Skeletal muscle tissue (tissue), 4 donors: ENCODE results near the gene MPHOSPH9. TPM values are rescaled to one million over a fixed set of nuclear protein-coding genes. Genes with fewer than 3 reads are reported as not detected.
"Not testable (repeated sequence)": the region's sequence is repeated elsewhere in the genome, so short reads cannot be mapped to it uniquely, and the experiment has no call there.

Experiments used
- H3K27ac ChIP-seq: one replicate; pipeline ENCODE4 v1.7.0; 2013; ENCODE audit warnings: mild to moderate bottlenecking, low read depth, low read length, inconsistent platforms
- H3K27me3 ChIP-seq, 3 donors: one replicate each; pipeline ENCODE4 v1.7.0; 2013; ENCODE audit warnings: low read length in 3 of 3; ENCODE audit not compliant: control insufficient read depth in 3 of 3, insufficient read depth in 3 of 3
- H3K36me3 ChIP-seq, 3 donors: one replicate each; pipeline ENCODE4 v1.7.0; 2013; ENCODE audit warnings: low read length in 3 of 3; ENCODE audit not compliant: control insufficient read depth in 3 of 3, insufficient read depth in 3 of 3
- H3K4me1 ChIP-seq, 3 donors: one replicate each; pipeline ENCODE4 v1.7.0; 2013; ENCODE audit warnings: low read length in 3 of 3, mild to moderate bottlenecking in 3 of 3; ENCODE audit not compliant: control insufficient read depth in 3 of 3, insufficient read depth in 3 of 3
- H3K4me3 ChIP-seq, 3 donors: one replicate each; pipeline ENCODE4 v1.7.0; 2013; ENCODE audit warnings: low read length in 3 of 3
- H3K9ac ChIP-seq, 3 donors: one replicate each; pipeline ENCODE4 v1.7.0; 2013; ENCODE audit warnings: low read length in 3 of 3, mild to moderate bottlenecking in 3 of 3, moderate library complexity in 2 of 3, low read depth in 1 of 3
- H3K9me3 ChIP-seq, 3 donors: one replicate each; pipeline ENCODE4 v1.7.0; 2013; ENCODE audit warnings: low read length in 3 of 3; ENCODE audit not compliant: control insufficient read depth in 3 of 3
- total RNA-seq: library from RNA; depleted of rRNA; stranded (reverse); fragments of >200 nt; gene quantifications from one replicate; pipeline ENCODE4 v1.2.3, GENCODE V29; 2014
- donor health status: Osteomylitis.

Gene MPHOSPH9
- total RNA-seq, 1 donor from 2014 or later = 44.9 TPM

- Histone ChIP-seq H3K9ac (no peak overlapping the region), H3K9me3 (no peaks in the 10 kb centered on the region), H3K4me1 (peaks cover 10 to 21% (median 15%) of the 10 kb centered on the region in 3 donors), H3K27ac (no peak overlapping the region), H3K4me3 (peak overlapping the region in 1 of 3 donors; percentile 7), H3K27me3 (no peaks in the 10 kb centered on the region), H3K36me3 (peaks cover 0 to 5% (median 0%) of the 10 kb centered on the region in 3 donors)
Observed at GRCh38 chr12:123229051-123229450, 3.9 kb downstream of the MPHOSPH9 start.

- Histone ChIP-seq H3K27me3 (no peaks in the 10 kb centered on the region), H3K36me3 (peaks cover 0 to 10% (median 6%) of the 10 kb centered on the region in 3 donors), H3K4me3 (no peak overlapping the region), H3K9me3 (no peaks in the 10 kb centered on the region), H3K9ac (no peak overlapping the region), H3K27ac (no peak overlapping the region), H3K4me1 (peaks cover 5 to 13% (median 11%) of the 10 kb centered on the region in 3 donors)
Observed at GRCh38 chr12:123227581-123228258, 5.2 kb downstream of the MPHOSPH9 start.

- Histone ChIP-seq H3K27me3 (no peaks in the 10 kb centered on the region), H3K27ac (no peak overlapping the region), H3K9me3 (no peaks in the 10 kb centered on the region), H3K9ac (no peak overlapping the region), H3K4me1 (peaks cover 0 to under 1% (median 0%) of the 10 kb centered on the region in 3 donors), H3K4me3 (no peak overlapping the region), H3K36me3 (peaks cover 1 to 15% (median 14%) of the 10 kb centered on the region in 3 donors)
Observed at GRCh38 chr12:123225443-123225842, 7.5 kb downstream of the MPHOSPH9 start.

- peaks cover 3 to 15% (median 13%) of the 10 kb centered on the region in 3 donors for H3K36me3 ChIP-seq
- no peak overlapping the region for H3K27ac ChIP-seq
Observed at GRCh38 chr12:123223241-123223668, 9.7 kb downstream of the MPHOSPH9 start.

GRCh38 chr12:123207815-123208214 lies 25.1 kb downstream of the MPHOSPH9 start:
- not testable (repeated sequence) for H3K9me3 ChIP-seq, H3K27ac ChIP-seq, H3K4me3 ChIP-seq, H3K9ac ChIP-seq, H3K27me3 ChIP-seq, H3K4me1 ChIP-seq
- peaks cover 7 to 25% (median 20%) of the 10 kb centered on the region in 3 donors for H3K36me3 ChIP-seq

More at GRCh38 chr12:123223241-123223668, 9.7 kb downstream of the MPHOSPH9 start:
- H3K9me3 ChIP-seq = no peaks in the 10 kb centered on the region
- no peak overlapping the region for H3K4me3 ChIP-seq
- no peak overlapping the region for H3K9ac ChIP-seq
- no peaks in the 10 kb centered on the region for H3K4me1 ChIP-seq
- no peaks in the 10 kb centered on the region for H3K27me3 ChIP-seq

- H3K9ac ChIP-seq, H3K9me3 ChIP-seq, H3K27ac ChIP-seq, H3K4me1 ChIP-seq, H3K27me3 ChIP-seq, H3K4me3 ChIP-seq: not testable (repeated sequence)
- H3K36me3 ChIP-seq = peaks cover 10 to 32% (median 21%) of the 10 kb centered on the region in 3 donors
Observed at GRCh38 chr12:123206794-123207193, 26.1 kb downstream of the MPHOSPH9 start.

GRCh38 chr12:123200414-123200813 lies 32.5 kb downstream of the MPHOSPH9 start:
- Histone ChIP-seq H3K36me3 (peaks cover 10 to 27% (median 21%) of the 10 kb centered on the region in 3 donors), H3K27ac (no peak overlapping the region), H3K9ac (no peak overlapping the region), H3K4me1 (no peaks in the 10 kb centered on the region), H3K4me3 (no peak overlapping the region), H3K9me3 (no peaks in the 10 kb centered on the region), H3K27me3 (no peaks in the 10 kb centered on the region)

- Histone ChIP-seq H3K4me3 (no peak overlapping the region), H3K9ac (no peak overlapping the region)
Observed at GRCh38 chr12:123199936-123200335, 33.0 kb downstream of the MPHOSPH9 start.

GRCh38 chr12:123187637-123188036 lies 45.3 kb downstream of the MPHOSPH9 start:
- H3K4me3 ChIP-seq = no peak overlapping the region
- H3K27ac ChIP-seq = no peak overlapping the region
- no peak overlapping the region for H3K9ac ChIP-seq
- H3K27me3 ChIP-seq = no peaks in the 10 kb centered on the region
- no peaks in the 10 kb centered on the region for H3K4me1 ChIP-seq
- no peaks in the 10 kb centered on the region for H3K9me3 ChIP-seq
- peaks cover 2 to 22% (median 19%) of the 10 kb centered on the region in 3 donors for H3K36me3 ChIP-seq

More at GRCh38 chr12:123199936-123200335, 33.0 kb downstream of the MPHOSPH9 start:
- no peaks in the 10 kb centered on the region for H3K4me1 ChIP-seq
- H3K36me3 ChIP-seq = peaks cover 9 to 26% (median 19%) of the 10 kb centered on the region in 3 donors
- H3K9me3 ChIP-seq = no peaks in the 10 kb centered on the region
- no peak overlapping the region for H3K27ac ChIP-seq
- H3K27me3 ChIP-seq = no peaks in the 10 kb centered on the region

- Histone ChIP-seq H3K36me3 (peaks cover 9 to 40% (median 18%) of the 10 kb centered on the region in 3 donors), H3K9ac (no peak overlapping the region), H3K4me3 (no peak overlapping the region), H3K27me3 (no peaks in the 10 kb centered on the region), H3K27ac (no peak overlapping the region), H3K9me3 (no peaks in the 10 kb centered on the region), H3K4me1 (no peaks in the 10 kb centered on the region)
Observed at GRCh38 chr12:123180171-123180570, 52.8 kb downstream of the MPHOSPH9 start.
